Heart right ventricle (tissue), 16 donors: Measurements from ENCODE around the gene U2AF1L4. TPM values are rescaled to one million over a fixed set of nuclear protein-coding genes. Genes with fewer than 3 reads are reported as not detected.
A peak's percentile ranks its signal among the peaks of the same experiment; 100 is the strongest.
"Not testable (repeated sequence)": the region's sequence is repeated elsewhere in the genome, so short reads cannot be mapped to it uniquely, and the experiment has no call there.

Experiments
- ATAC-seq, 8 donors: fragments of 200-7000 bp; cut with Tn5 transposase; one replicate each; pipeline ENCODE4 v1.9.1; 2020; ENCODE audit warnings: mild to moderate bottlenecking in 8 of 8, moderate library complexity in 8 of 8, moderate number of reproducible peaks in 1 of 8
- DNase-seq, 2 donors: peaks; one replicate each; pipeline ENCODE4 v3.0.0-alpha.2; 2020
- H3K27ac ChIP-seq, 10 donors: fragments of 200-600 bp; sonication (generic) in 2 of 10; one replicate each; pipeline versions ENCODE4 v1.5.0 to v1.8.0; 2020 to 2022; ENCODE audit warnings: mild to moderate bottlenecking in 3 of 10
- H3K27me3 ChIP-seq, 7 donors: fragments of 200-600 bp; one replicate each; pipeline ENCODE4 v1.8.0; 2021 to 2022; ENCODE audit warnings: mild to moderate bottlenecking in 2 of 7
- H3K36me3 ChIP-seq, 9 donors: fragments of 200-600 bp; sonication (generic) in 1 of 9; one replicate each; pipeline versions ENCODE4 v1.5.0 to v1.8.0; 2020 to 2022; ENCODE audit warnings: mild to moderate bottlenecking in 2 of 9
- H3K4me1 ChIP-seq, 9 donors: fragments of 200-600 bp; sonication (generic) in 1 of 9; one replicate each; pipeline versions ENCODE4 v1.5.0 to v1.8.0; 2020 to 2022; ENCODE audit warnings: mild to moderate bottlenecking in 4 of 9
- H3K4me3 ChIP-seq, 10 donors: fragments of 200-600 bp; sonication (generic) in 2 of 10; one replicate each; pipeline versions ENCODE4 v1.5.0 to v1.8.0; 2020 to 2022; ENCODE audit warnings: mild to moderate bottlenecking in 7 of 10, moderate library complexity in 2 of 10
- H3K9me3 ChIP-seq, 11 donors: fragments of 200-600 bp in 10 of 11; sonication (generic) in 2 of 11; one replicate each; pipeline versions ENCODE4 v1.5.0 to v1.8.0; 2013 to 2022; ENCODE audit warnings: mild to moderate bottlenecking in 2 of 11, control low read depth in 1 of 11, moderate library complexity in 1 of 11
- CTCF ChIP-seq, 9 donors: fragments of 200-600 bp; sonication (generic) in 2 of 9; IDR thresholded peaks; one replicate each; pipeline versions ENCODE4 v1.5.0 to v1.8.0; 2021 to 2022; ENCODE audit warnings: antibody characterized with exemption in 9 of 9, mild to moderate bottlenecking in 5 of 9, moderate library complexity in 1 of 9
- WGBS, 2 donors: extraction: QIAGEN DNeasy Blood & Tissue Kit; methylation state at CpG; one replicate each; pipeline ENCODE4 v1.1.7; 2013; ENCODE audit warnings: inconsistent platforms in 1 of 2; 5-methylcytosine and 5-hydroxymethylcytosine counted together
- intact Hi-C, 10 donors: fragments of 100-400 bp; cut with DNase I; formaldehyde crosslinking; loops; one replicate each; pipeline versions ENCODE4 v1.11.1 to v1.14.2; 2022
- polyA plus RNA-seq, 2 donors: library from polyadenylated mRNA; stranded (reverse); fragments of 200-250 nt; gene quantifications; one replicate each; pipeline ENCODE4 v1.2.3, GENCODE V29; 2013
- total RNA-seq, 10 donors: library from RNA; stranded (reverse); fragmentation: NEBNext Ultra II Directional in 3 of 10; extraction: Animal tissue kit (Norgen Biotek cat#: 25700) in 3 of 10; gene quantifications; one replicate each; pipeline versions ENCODE4 v1.2.1 to v1.2.4, GENCODE V29; 2021 to 2023
- donor health status: Arrhythmogenic right ventricular cardiomyopathy.
- donor health status: ischemic (EF 13 %, LVEDD 7.1; RV severe dilation, severe dysfunction).
- donor health status: healthy with polysubstance abuse.
- donor health status: DM: no; HTN: yes; CAD: no.
- donor health status: DM: no; HTN: no; CAD: no.
- donor health status: ischemic (EF 25% LVEDD 6.9; RV normal size, moderate dysfunction).
- donor health status: ischemic (EF 25% LVEDD 5.7; RV mildly dilated, moderate dysfunction).
- donor health status: healthy.
- donor health status: DM: yes; HTN: yes; CAD: no.
- donor health status: Ischemic cardiomyopathy.
- donor health status: ischemic (EF 35%, LVEDD 5.7; RV mildly dilated, moderate dysfunction).
- donor health status: nonischemic (EF 11% LVEDD 7.7; RV severe dilation, severe dysfunction).
- donor health status: DM: yes; HTN: yes; CAD: no.
- donor health status: PGD.
- donor health status: ischemic (EF 29% LVEDD 5.4; RV normal size, mild dysfunction).
- donor health status: nonischemic (EF 23%, LVEDD 6.1; RV moderate dilation, normal function).

U2AF1L4 gene
- total and polyA plus RNA-seq, 12 donors: 11.5 to 57.7 (median 20.3) TPM

DNA sequence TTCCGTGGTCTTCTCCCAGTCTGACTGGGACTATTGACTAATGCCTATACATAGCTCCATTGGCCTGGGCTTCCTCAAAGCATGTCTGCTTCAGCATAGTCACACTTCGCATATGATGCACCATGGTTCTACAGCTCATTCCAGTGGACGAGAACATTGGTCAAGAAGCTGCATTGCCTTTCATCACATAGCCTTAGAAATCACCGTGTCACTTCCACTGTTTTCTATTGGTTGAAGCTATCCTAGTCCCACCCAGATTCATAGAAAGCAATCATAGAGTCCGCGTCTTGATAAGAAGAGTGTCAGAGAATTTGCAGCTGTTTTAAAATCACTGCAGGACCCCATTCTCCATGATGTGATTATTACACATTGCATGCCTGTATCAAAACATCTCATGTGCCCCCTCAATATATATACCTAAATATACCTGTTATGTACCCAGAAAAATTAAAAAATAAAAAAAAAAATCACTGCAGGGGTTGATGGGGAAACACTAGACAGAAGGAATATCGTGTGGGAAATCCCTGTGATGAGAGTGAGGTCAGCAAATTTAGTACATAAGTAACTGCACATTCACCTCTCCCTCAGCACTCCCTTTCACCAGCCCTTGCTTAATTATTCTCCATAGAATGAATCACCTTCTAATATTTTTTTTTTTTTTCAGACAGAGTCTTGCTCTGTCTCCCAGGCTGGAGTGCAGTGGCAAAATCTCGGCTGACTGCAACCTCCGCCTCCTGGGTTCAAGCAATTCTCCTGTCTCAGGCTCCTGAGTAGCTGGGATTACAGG is 28.0 kb upstream of the U2AF1L4 start:
- intact Hi-C loops: loop anchor here in 2 of 10 donors (10.0 kb wide), 1 partner anchor 162 kb away; the partner anchor contains the start of gene LRFN3 (in 2 of the 2)
- 45 to 51% methylated on average over 9 of the region's 9 CpGs for WGBS, 2 donors
- H3K27ac ChIP-seq: no peak overlapping the region

GRCh38 chr19:35772362-35772761 is 27.1 kb upstream of the U2AF1L4 start:
- WGBS, 2 donors: 94 to 95% methylated on average over 5 of the region's 5 CpGs

More for the DNA sequence above, 28.0 kb upstream of the U2AF1L4 start:
- ATAC-seq (no peak), DNase-seq (no peak)
- H3K4me3 ChIP-seq: no peak overlapping the region
- H3K4me1 ChIP-seq: peaks cover 0 to 18% (median 7%) of the 10 kb centered on the region in 9 donors
- no peaks in the 10 kb centered on the region for H3K9me3 ChIP-seq
- no peak for TF ChIP-seq CTCF (IDR thresholded peaks at IDR 0.05)
- peaks cover 0 to 13% (median 0%) of the 10 kb centered on the region in 9 donors for H3K36me3 ChIP-seq
- H3K27me3 ChIP-seq: no peaks in the 10 kb centered on the region

DNA sequence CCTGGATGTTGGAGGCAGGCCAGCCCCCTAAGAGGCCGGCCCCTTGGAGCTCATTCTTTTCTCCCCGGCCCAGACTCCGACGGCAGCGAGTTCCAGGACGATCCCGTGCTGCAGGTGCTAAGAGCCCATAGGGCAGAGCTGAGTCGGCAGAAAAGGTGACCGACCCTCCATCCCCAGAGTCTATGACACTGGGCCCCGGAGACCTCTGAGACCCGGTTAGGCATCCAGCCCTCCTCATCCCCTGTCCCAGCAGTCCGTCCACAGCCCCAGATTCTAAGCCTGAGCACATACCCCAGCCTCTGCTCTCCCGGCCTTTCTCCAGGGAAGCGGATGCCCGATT is 22.8 kb upstream of the U2AF1L4 start:
- Histone ChIP-seq H3K9me3 (no peaks in the 10 kb centered on the region), H3K4me1 (no peaks in the 10 kb centered on the region), H3K27ac (no peak overlapping the region), H3K4me3 (no peak overlapping the region), H3K27me3 (no peaks in the 10 kb centered on the region), H3K36me3 (peaks cover 0 to 36% (median 0%) of the 10 kb centered on the region in 9 donors)
- no peak for DNase-seq
- WGBS, 2 donors: 61 to 69% methylated on average over 15 of the region's 15 CpGs
- ATAC-seq: peak in 4 of 8 donors; percentile 3 to 27 (median 10)
- intact Hi-C loops: no loop called here
- no peak for TF ChIP-seq CTCF (IDR thresholded peaks at IDR 0.05)

More at GRCh38 chr19:35772362-35772761, 27.1 kb upstream of the U2AF1L4 start:
- not testable (repeated sequence) for H3K9me3 ChIP-seq, DNase-seq, H3K4me3 ChIP-seq, H3K27ac ChIP-seq, ATAC-seq, H3K36me3 ChIP-seq, H3K27me3 ChIP-seq
- H3K4me1 ChIP-seq: peaks cover 0 to 18% (median 7%) of the 10 kb centered on the region in 9 donors
- intact Hi-C loops: loop anchor here in 2 of 10 donors (10.0 kb wide), 1 partner anchor 162 kb away; the partner anchor contains the start of gene LRFN3 (in 2 of the 2)

- Histone ChIP-seq H3K27ac (no peak overlapping the region), H3K36me3 (peaks cover 0 to 41% (median 0%) of the 10 kb centered on the region in 9 donors), H3K9me3 (no peaks in the 10 kb centered on the region), H3K4me3 (no peak overlapping the region), H3K4me1 (no peaks in the 10 kb centered on the region), H3K27me3 (no peaks in the 10 kb centered on the region)
- DNase-seq (no peak), ATAC-seq (peak; percentile 9 to 71 (median 45))
- no peak for TF ChIP-seq CTCF (IDR thresholded peaks at IDR 0.05)
- WGBS, 2 donors: 60 to 67% methylated on average over 32 to 34 of the region's 34 CpGs
- intact Hi-C loops: no loop called here
Observed at GRCh38 chr19:35767288-35768081, 22.3 kb upstream of the U2AF1L4 start.
